Activated T-helper 1 cell treated with anti-CD3 and anti-CD28 coated beads, Interleukin-12 subunit alpha, Interleukin-12 subunit beta, Interleukin-2, Interleukin-4 antibody, amounts not matched to agents 30 ng/mL and 10 ng/mL and 1 ng/mL, durations not matched to agents 14 hours and 24 hours and 36 hours (primary cell): ENCODE results near the gene VWA5A. TPM values are rescaled to one million over a fixed set of nuclear protein-coding genes. Genes with fewer than 3 reads are reported as not detected.

Experiments
- DNase-seq: peaks from one replicate; pipeline ENCODE4 v3.0.0; 2021; ENCODE audit warnings: low spot score
- H3K27ac Mint-ChIP-seq: one replicate; pipeline ENCODE4 v1.8.0; 2021; ENCODE audit warnings: mild to moderate bottlenecking, mixed read lengths
- H3K27me3 Mint-ChIP-seq: one replicate; pipeline ENCODE4 v1.8.0; 2022; ENCODE audit warnings: mild to moderate bottlenecking, moderate library complexity, mixed read lengths; ENCODE audit not compliant: insufficient read depth
- H3K36me3 Mint-ChIP-seq: one replicate; pipeline ENCODE4 v1.8.0; 2021; ENCODE audit warnings: low read depth, mixed read lengths
- H3K4me1 Mint-ChIP-seq: one replicate; pipeline ENCODE4 v1.8.0; 2021; ENCODE audit warnings: low read depth, mixed read lengths
- H3K4me3 Mint-ChIP-seq: one replicate; pipeline ENCODE4 v1.8.0; 2021; ENCODE audit warnings: mild to moderate bottlenecking, moderate library complexity, mixed read lengths
- H3K9me3 Mint-ChIP-seq: one replicate; pipeline ENCODE4 v1.8.0; 2021; ENCODE audit warnings: mixed read lengths
- intact Hi-C: fragments of 100-400 bp; cut with micrococcal nuclease; formaldehyde crosslinking; loops from one replicate; pipeline ENCODE4 v1.15.1; 2024
- total RNA-seq: library from RNA; stranded (reverse); gene quantifications from 2 replicates; pipeline ENCODE4 v1.2.3, GENCODE V29; 2022

The VWA5A gene, protein sequence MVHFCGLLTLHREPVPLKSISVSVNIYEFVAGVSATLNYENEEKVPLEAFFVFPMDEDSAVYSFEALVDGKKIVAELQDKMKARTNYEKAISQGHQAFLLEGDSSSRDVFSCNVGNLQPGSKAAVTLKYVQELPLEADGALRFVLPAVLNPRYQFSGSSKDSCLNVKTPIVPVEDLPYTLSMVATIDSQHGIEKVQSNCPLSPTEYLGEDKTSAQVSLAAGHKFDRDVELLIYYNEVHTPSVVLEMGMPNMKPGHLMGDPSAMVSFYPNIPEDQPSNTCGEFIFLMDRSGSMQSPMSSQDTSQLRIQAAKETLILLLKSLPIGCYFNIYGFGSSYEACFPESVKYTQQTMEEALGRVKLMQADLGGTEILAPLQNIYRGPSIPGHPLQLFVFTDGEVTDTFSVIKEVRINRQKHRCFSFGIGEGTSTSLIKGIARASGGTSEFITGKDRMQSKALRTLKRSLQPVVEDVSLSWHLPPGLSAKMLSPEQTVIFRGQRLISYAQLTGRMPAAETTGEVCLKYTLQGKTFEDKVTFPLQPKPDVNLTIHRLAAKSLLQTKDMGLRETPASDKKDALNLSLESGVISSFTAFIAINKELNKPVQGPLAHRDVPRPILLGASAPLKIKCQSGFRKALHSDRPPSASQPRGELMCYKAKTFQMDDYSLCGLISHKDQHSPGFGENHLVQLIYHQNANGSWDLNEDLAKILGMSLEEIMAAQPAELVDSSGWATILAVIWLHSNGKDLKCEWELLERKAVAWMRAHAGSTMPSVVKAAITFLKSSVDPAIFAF
- 7.9 and 8.0 TPM in 2 replicates for total RNA-seq

GRCh38 chr11:124114942-124115781 is at the start of gene VWA5A:
Gene VWA5A, plus strand, starts transcription at chr11:124115450. Its CDS starts 2,062 bp downstream, at chr11:124117512.
- no peaks in the 10 kb centered on the region for H3K9me3 Mint-ChIP-seq
- intact Hi-C loops: loop anchor here (1.0 to 10.0 kb wide), 5 partner anchors 44 to 840 kb away; partner anchors contain the start of genes CCDC15, SIAE, SPA17 and TBRG1
- peaks cover 24% of the 10 kb centered on the region for H3K36me3 Mint-ChIP-seq
- peak; percentile 71 for DNase-seq
- peak within 1 kb of the TSS; percentile 92 for H3K27ac Mint-ChIP-seq
- peaks cover 7% of the 10 kb centered on the region for H3K27me3 Mint-ChIP-seq
- peak within 1 kb of the TSS; percentile 94 for H3K4me3 Mint-ChIP-seq
- peaks cover 34% of the 10 kb centered on the region for H3K4me1 Mint-ChIP-seq

- H3K27me3 Mint-ChIP-seq: peaks cover 14% of the 10 kb centered on the region
- intact Hi-C loops: loop anchor here (5.0 kb wide), 2 partner anchors 326 to 426 kb away; partner anchors contain the start of gene ZNF202
- no peaks in the 10 kb centered on the region for H3K9me3 Mint-ChIP-seq
- no peak for DNase-seq
- H3K4me3 Mint-ChIP-seq: no peak overlapping the region
- no peaks in the 10 kb centered on the region for H3K36me3 Mint-ChIP-seq
- peaks cover 24% of the 10 kb centered on the region for H3K4me1 Mint-ChIP-seq
- no peak overlapping the region for H3K27ac Mint-ChIP-seq
Observed at GRCh38 chr11:124068601-124069110, 46.6 kb upstream of the VWA5A start.

GRCh38 chr11:124069429-124070401 is 45.5 kb upstream of the VWA5A start:
- peak; percentile 38 for DNase-seq
- Mint-ChIP-seq H3K27ac (no peak overlapping the region), H3K4me3 (peak overlapping the region; percentile 41), H3K36me3 (no peaks in the 10 kb centered on the region), H3K27me3 (peaks cover 14% of the 10 kb centered on the region), H3K4me1 (peaks cover 24% of the 10 kb centered on the region), H3K9me3 (no peaks in the 10 kb centered on the region)
- intact Hi-C loops: loop anchor here (2.0 to 5.0 kb wide), 4 partner anchors 327 to 517 kb away; partner anchors contain the start of gene ZNF202

GRCh38 chr11:124070915-124071622 is 44.2 kb upstream of the VWA5A start:
- H3K4me1 Mint-ChIP-seq: peaks cover 24% of the 10 kb centered on the region
- intact Hi-C loops: loop anchor here (1.0 to 2.0 kb wide), 4 partner anchors 44 to 516 kb away; partner anchors contain the start of gene VWA5A
- H3K27ac Mint-ChIP-seq: peak overlapping the region; percentile 63
- peaks cover 14% of the 10 kb centered on the region for H3K27me3 Mint-ChIP-seq
- no peaks in the 10 kb centered on the region for H3K9me3 Mint-ChIP-seq
- H3K36me3 Mint-ChIP-seq: no peaks in the 10 kb centered on the region
- H3K4me3 Mint-ChIP-seq: peak overlapping the region; percentile 6
- DNase-seq: peak; percentile 41

DNA sequence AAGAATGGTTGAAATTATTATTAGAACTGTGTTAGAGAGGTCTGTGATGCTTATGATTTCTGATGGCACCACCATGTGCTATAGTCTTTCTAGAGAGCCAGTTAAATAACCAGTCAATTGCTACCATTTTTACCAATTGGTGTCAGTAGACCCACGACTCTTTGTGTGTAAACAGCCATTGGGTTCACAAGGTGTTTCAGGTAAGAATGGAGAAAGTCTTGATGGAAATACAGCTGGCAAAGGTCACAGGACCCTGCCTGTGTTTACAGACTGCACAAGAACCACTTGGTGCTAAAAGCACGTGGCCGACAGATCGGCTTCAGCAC is 43.7 kb upstream of the VWA5A start:
- H3K27me3 Mint-ChIP-seq: peaks cover 16% of the 10 kb centered on the region
- H3K4me1 Mint-ChIP-seq: peaks cover 24% of the 10 kb centered on the region
- H3K36me3 Mint-ChIP-seq: no peaks in the 10 kb centered on the region
- intact Hi-C loops: loop anchor here (1.0 to 2.0 kb wide), 4 partner anchors 44 to 515 kb away; partner anchors contain the start of gene VWA5A
- H3K4me3 Mint-ChIP-seq: no peak overlapping the region
- H3K9me3 Mint-ChIP-seq: no peaks in the 10 kb centered on the region
- H3K27ac Mint-ChIP-seq: no peak overlapping the region
- DNase-seq: no peak

DNA sequence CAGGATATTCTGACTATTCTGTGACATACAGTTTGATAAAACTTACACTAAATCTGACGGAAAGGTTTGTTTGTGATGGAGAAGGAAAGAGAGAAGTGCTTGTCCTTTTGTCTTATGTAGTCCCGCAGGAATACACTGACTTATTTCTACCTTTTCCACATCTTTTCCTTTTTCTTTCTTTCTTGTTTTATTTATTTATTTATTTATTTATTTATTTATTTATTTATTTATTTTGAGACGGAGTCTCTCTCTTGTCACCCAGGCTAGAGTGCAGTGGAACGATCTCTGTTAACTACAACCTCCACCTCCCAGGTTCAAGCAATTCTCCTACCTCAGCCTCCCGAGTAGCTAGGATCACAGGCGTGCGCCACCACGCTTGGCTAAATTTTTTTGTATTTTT is 43.1 kb upstream of the VWA5A start:
- Mint-ChIP-seq H3K9me3 (no peaks in the 10 kb centered on the region), H3K36me3 (no peaks in the 10 kb centered on the region), H3K4me1 (peaks cover 24% of the 10 kb centered on the region), H3K4me3 (no peak overlapping the region), H3K27me3 (peaks cover 19% of the 10 kb centered on the region), H3K27ac (no peak overlapping the region)
- DNase-seq: no peak
- intact Hi-C loops: no loop called here

GRCh38 chr11:124074554-124074953 is 40.7 kb upstream of the VWA5A start:
- H3K9me3 Mint-ChIP-seq: no peaks in the 10 kb centered on the region
- intact Hi-C loops: no loop called here
- DNase-seq: no peak
- no peaks in the 10 kb centered on the region for H3K36me3 Mint-ChIP-seq
- H3K4me1 Mint-ChIP-seq: peaks cover 14% of the 10 kb centered on the region
- H3K27ac Mint-ChIP-seq: no peak overlapping the region
- H3K4me3 Mint-ChIP-seq: no peak overlapping the region
- peaks cover 20% of the 10 kb centered on the region for H3K27me3 Mint-ChIP-seq

DNA sequence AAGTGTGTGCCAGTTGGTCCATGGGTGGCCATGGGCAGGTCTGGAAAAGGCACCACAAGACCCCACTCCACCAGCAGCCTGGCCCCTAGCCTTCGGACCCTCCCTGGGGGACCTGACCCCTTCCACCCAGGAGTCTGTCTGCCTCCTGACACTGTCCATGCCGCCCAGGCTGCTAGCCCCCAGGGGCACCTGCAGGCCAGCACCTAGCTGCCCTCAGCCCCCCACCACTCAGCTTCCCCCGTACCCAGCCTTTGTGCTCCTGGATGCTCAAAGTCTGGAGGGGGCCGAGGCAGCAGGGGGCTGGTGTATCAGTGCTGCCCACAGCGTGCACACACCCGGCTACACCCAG is 39.8 kb upstream of the VWA5A start:
- intact Hi-C loops: no loop called here
- H3K9me3 Mint-ChIP-seq: no peaks in the 10 kb centered on the region
- H3K27me3 Mint-ChIP-seq: peaks cover 20% of the 10 kb centered on the region
- peaks cover 8% of the 10 kb centered on the region for H3K4me1 Mint-ChIP-seq
- H3K36me3 Mint-ChIP-seq: no peaks in the 10 kb centered on the region
- H3K27ac Mint-ChIP-seq: no peak overlapping the region
- H3K4me3 Mint-ChIP-seq: no peak overlapping the region
- DNase-seq: no peak

DNA sequence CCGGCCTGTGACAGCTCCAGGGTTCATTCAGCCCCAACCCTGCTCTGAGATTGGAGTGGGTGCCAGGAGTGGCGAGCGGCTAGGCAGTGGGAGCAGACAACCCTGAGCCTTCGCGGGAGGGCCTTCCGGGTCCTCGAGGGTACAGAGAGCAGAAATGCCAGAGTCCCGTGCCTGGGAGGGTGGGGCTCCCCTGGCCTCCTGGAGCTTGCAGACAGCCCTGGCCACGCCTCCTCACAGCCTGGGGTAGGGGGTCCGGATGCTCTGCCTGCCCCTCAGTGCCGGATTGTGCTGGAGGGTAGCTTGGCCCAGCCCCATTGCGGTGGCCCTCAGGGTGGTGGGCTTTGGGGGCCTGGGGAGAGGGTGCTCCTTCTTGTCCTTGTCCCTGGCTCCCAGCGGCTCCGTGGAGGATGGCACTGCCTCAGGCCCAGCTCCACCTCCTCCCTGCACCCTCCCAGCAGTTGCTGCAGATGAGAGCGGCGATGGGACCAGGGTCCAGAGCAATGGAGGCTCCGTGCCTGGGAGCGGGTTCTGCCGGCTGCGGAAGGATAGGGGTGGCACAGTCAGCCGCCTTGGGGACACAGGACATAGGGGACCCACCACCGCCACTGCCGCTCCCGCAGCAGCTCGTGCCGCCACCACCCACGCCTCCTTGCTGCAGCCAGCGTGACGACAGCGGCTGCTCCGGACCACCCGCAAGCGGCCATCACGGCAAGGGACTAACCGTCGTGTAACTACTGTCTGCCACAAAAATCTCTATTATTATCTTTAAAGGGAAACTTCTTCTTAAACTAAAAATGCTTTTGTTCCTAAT is 39.2 kb upstream of the VWA5A start:
- DNase-seq: no peak

GRCh38 chr11:124077266-124077665 is 38.0 kb upstream of the VWA5A start:
- no peaks in the 10 kb centered on the region for H3K9me3 Mint-ChIP-seq
- intact Hi-C loops: no loop called here
- H3K4me1 Mint-ChIP-seq: no peaks in the 10 kb centered on the region
- peaks cover 21% of the 10 kb centered on the region for H3K27me3 Mint-ChIP-seq
- no peak overlapping the region for H3K27ac Mint-ChIP-seq
- no peak for DNase-seq
- no peaks in the 10 kb centered on the region for H3K36me3 Mint-ChIP-seq
- no peak overlapping the region for H3K4me3 Mint-ChIP-seq

More for the DNA sequence above, 39.2 kb upstream of the VWA5A start:
- Mint-ChIP-seq H3K36me3 (no peaks in the 10 kb centered on the region), H3K27ac (no peak overlapping the region), H3K27me3 (peaks cover 20% of the 10 kb centered on the region), H3K4me1 (peaks cover 3% of the 10 kb centered on the region), H3K9me3 (no peaks in the 10 kb centered on the region), H3K4me3 (peak overlapping the region; percentile 39)
- intact Hi-C loops: no loop called here
